HTR-8/SVneo (cell line): ENCODE measurements around the gene LCE1D.

ENCODE experiments used
- DNase-seq: peaks from one replicate; pipeline ENCODE4 v3.0.0; 2011; ENCODE audit warnings: low spot score, mixed read lengths; ENCODE audit not compliant: insufficient read length
- FAIRE-seq: peaks from 2 replicates; lab custom pipeline; 2011; peaks lifted over from hg19 to GRCh38; lab: Jason Lieb, UNC

LCE1D gene

GRCh38 chr1:152796421-152796820, at the start of gene LCE1D:
LCE1D (plus strand) TSS chr1:152796721; CDS start chr1:152797795, 1,074 bp downstream.
- no peak for FAIRE-seq
- no peak for DNase-seq

- DNase-seq (no peak), FAIRE-seq (no peak)
These were observed 48.7 kb upstream of the LCE1D start for GRCh38 chr1:152747831-152748230.

GRCh38 chr1:152752225-152752624, 44.3 kb upstream of the LCE1D start:
- DNase-seq (no peak), FAIRE-seq (no peak)

- no peak for DNase-seq
- no peak for FAIRE-seq
These were observed 42.9 kb upstream of the LCE1D start for GRCh38 chr1:152753586-152753985.

GRCh38 chr1:152756872-152757271, 39.6 kb upstream of the LCE1D start:
- no peak for DNase-seq
- no peak for FAIRE-seq

- FAIRE-seq (no peak), DNase-seq (no peak)
These were observed 38.8 kb upstream of the LCE1D start, which contains the start of gene KPRP for GRCh38 chr1:152757747-152758146. KPRP (plus strand) TSS chr1:152758025; CDS start chr1:152759589, 1,564 bp downstream.

GRCh38 chr1:152758636-152759035, 37.9 kb upstream of the LCE1D start:
- no peak for FAIRE-seq
- no peak for DNase-seq

- DNase-seq = no peak
These were observed 36.9 kb upstream of the LCE1D start for GRCh38 chr1:152759453-152760173.

GRCh38 chr1:152760551-152761190, 35.9 kb upstream of the LCE1D start:
- DNase-seq = no peak
- FAIRE-seq = no peak

More at GRCh38 chr1:152759453-152760173, 36.9 kb upstream of the LCE1D start:
- no peak for FAIRE-seq

- FAIRE-seq = no peak
- no peak for DNase-seq
These were observed 34.8 kb upstream of the LCE1D start for GRCh38 chr1:152761609-152762213.

GRCh38 chr1:152768847-152769533, 27.5 kb upstream of the LCE1D start:
- FAIRE-seq = no peak

GRCh38 chr1:152770411-152770810, 26.1 kb upstream of the LCE1D start:
- no peak for FAIRE-seq

More at GRCh38 chr1:152768847-152769533, 27.5 kb upstream of the LCE1D start:
- DNase-seq = no peak

GRCh38 chr1:152774875-152775274, 21.6 kb upstream of the LCE1D start, which contains the start of gene LCE1F:
LCE1F (plus strand) TSS chr1:152775140; CDS start chr1:152776372, 1,232 bp downstream.
- FAIRE-seq = no peak

More at GRCh38 chr1:152770411-152770810, 26.1 kb upstream of the LCE1D start:
- DNase-seq = no peak

GRCh38 chr1:152776361-152776760, 20.2 kb upstream of the LCE1D start:
- no peak for DNase-seq
- FAIRE-seq = no peak

More at GRCh38 chr1:152774875-152775274, 21.6 kb upstream of the LCE1D start, which contains the start of gene LCE1F:
- no peak for DNase-seq

GRCh38 chr1:152777510-152778137, 18.9 kb upstream of the LCE1D start:
- DNase-seq (no peak), FAIRE-seq (no peak)

GRCh38 chr1:152783095-152783494, 13.4 kb upstream of the LCE1D start:
- no peak for DNase-seq
- no peak for FAIRE-seq

- no peak for DNase-seq
- FAIRE-seq = no peak
These were observed 10.4 kb upstream of the LCE1D start, which contains the start of gene LCE1E for GRCh38 chr1:152786077-152786476. LCE1E (plus strand) TSS chr1:152786257; CDS start chr1:152787300, 1,043 bp downstream.

- DNase-seq (no peak), FAIRE-seq (no peak)
These were observed 835 bp upstream of the LCE1D start for GRCh38 chr1:152795686-152796085.

- DNase-seq (no peak), FAIRE-seq (no peak)
These were observed 4.8 kb downstream of the LCE1D start for GRCh38 chr1:152801333-152801732.

- DNase-seq (no peak), FAIRE-seq (no peak)
These were observed 10.1 kb downstream of the LCE1D start, which contains the start of gene LCE1C for GRCh38 chr1:152806576-152806975. LCE1C (minus strand) TSS chr1:152806651; CDS start chr1:152805478, 1,173 bp downstream.
